Stimulated activated CD4-positive, alpha-beta T cell treated with anti-CD3 and anti-CD28 coated beads, Interleukin-1b, Interleukin-23, amount 100 ng/mL, for 1 hour (primary cell): ENCODE data around the gene HBQ1.
"Not testable (repeated sequence)": the region's sequence is repeated elsewhere in the genome, so short reads cannot be mapped to it uniquely, and the experiment has no call there.

Experiments used
- DNase-seq, 2 donors: peaks; one replicate each; pipeline ENCODE4 v3.0.0-alpha.2; 2020; ENCODE audit warnings: low read depth in 2 of 2

The HBQ1 gene

DNA sequence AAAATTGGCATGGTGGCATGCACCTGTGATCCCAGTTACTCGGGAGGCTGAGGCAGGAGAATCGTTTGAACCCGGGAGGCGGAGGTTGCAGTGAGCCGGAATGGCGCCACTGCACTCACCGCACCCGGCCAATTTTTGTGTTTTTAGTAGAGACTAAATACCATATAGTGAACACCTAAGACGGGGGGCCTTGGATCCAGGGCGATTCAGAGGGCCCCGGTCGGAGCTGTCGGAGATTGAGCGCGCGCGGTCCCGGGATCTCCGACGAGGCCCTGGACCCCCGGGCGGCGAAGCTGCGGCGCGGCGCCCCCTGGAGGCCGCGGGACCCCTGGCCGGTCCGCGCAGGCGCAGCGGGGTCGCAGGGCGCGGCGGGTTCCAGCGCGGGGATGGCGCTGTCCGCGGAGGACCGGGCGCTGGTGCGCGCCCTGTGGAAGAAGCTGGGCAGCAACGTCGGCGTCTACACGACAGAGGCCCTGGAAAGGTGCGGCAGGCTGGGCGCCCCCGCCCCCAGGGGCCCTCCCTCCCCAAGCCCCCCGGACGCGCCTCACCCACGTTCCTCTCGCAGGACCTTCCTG, at the start of gene HBQ1:
Gene HBQ1, plus strand, starts transcription at position 359 of the 575 bp plus-strand sequence. Its CDS starts 28 bp downstream, at position 387.
- DNase-seq = peak in 1 of 2 donors; percentile 32

DNA sequence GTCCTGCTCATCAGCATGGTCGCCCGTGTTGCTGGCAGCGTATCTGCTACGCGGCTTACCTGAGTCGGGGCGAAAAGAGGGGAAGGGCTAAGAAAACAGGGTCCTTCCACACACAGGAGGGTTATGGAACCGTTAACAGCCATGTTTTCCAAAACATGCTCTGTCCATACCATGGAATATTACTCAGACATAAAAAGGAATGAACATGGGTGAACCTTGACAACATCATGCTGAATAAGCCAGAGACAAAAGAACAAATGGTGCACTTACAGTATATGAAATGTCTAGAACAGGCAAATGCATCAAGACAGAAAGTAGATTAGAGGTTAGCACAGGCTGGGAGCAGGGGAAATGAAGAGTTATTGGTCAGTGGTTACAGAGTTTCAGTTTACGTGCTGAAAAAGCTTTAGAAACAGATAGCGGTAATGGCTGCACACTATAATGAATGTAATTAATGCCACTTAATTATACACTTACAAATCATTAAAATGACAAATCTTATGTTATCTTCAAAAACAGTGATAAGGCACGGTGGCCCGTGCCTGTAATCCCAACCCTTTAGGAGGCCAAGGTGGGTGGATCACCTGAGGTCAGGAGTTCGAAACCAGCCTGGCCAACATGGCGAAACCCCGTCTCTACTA, 49.6 kb upstream of the HBQ1 start:
- DNase-seq = no peak

DNA sequence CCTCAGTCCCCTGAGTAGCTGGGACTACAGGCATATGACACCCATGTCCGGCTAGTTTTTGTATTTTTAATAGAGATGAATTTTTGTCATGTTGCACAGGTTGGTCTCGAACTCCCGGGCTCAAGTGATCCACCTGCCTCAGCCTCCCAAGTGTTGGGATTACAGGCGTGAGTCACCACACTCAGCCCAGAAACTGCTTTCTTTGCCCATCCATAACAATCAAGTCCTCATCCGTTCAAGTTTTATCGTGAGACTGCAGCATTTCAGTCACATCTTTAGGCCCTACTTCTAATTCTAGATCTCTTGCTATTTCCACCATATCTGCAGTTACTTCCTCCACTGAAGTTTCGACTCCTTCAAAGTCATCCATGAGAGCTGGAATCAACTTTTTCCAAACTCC, 48.1 kb upstream of the HBQ1 start:
- no peak for DNase-seq

DNA sequence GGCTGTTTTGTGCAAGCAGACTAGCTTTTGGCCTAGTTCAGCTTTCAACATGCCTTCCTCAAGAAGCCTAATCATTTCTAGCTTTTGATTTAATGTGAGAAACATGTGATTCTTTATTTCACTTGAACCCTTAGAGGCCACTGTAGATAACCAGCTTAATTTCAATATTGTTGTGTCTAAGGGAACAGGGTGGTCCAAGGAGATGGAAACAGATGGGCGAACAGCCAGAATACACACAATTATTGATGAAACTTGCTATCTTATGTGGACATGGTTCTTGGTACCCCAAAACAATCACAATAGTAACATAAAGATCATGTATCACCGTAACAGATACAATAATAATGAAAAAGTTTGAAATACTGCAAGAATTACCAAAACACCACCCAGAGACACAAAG, 46.5 kb upstream of the HBQ1 start:
- no peak for DNase-seq

DNA sequence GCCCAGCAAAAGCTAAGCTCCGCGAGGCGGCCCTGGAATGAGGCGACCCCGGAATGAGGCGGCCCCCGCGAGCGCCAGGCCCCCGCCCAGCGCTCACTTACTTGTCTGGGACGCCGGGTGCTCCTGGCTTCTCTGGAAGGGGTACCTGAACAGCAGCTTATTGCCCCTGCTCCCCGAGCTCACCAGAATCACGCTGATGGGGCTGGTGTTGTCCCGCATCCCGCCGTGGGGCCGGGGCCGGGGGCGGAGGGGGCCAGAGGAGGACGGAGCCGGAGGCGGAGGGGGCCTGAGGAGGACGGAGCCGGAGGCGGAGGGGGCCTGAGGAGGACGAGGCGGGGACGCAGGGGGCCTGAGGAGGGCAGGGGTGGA, 42.2 kb upstream of the HBQ1 start:
- DNase-seq = peak in 1 of 2 donors; percentile 15

DNA sequence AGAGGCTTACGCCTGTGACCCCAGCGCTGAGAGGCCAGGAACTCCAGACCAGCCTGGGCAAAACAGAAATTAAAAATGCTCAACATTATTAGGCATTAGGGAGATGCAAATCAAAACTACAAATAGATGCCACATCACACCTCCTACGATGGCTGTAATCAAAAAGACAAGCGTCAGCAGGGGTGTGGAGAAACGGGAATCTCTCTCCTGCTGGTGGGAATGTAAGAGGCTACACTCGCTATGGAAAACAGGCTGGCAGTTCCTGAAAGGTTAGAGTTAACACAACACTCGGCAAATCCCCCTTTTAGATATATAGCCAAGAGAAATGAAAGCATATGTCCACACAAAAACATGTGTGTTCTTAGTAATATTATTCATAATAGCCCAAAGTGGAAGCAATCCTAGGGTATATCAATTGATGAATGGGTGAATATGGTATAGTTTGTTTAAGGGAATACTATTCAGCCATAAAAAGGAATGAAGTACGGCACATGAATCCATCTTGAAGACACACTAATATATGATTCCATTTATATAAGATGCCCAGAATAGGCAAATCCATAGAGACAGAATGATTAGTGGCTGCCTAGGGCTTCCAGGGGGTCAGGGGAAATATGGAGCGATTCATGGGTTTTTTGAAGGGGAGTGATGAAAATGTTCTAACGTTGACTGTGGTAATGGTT, 39.9 kb upstream of the HBQ1 start:
- DNase-seq = no peak

DNA sequence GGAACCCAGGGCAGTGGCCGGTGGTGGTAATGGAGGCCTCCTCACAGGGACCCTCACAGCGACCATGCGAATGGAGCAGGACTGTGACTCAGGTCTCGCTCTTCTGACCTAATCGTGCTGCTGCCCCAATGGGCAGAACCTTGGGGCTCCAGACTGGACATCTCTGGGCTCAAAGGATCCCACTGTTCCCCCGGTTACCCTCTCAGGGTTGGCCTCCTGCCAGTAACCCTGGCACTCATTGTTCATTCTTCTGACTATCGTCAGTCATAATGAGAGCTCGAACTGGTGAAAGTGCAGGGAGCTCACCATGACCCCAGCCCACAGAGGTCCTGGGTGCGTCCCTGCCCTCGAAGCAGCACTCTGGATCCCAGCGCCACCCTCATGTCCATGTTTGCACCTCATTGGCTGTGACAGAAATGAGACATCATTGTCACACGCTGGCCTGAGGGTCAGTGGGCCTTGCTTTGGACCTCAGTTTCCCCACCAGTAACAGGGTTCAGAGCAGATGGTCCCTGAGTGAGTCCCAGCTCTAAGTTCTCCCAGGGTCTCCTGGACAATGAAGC, 37.8 kb upstream of the HBQ1 start:
- no peak for DNase-seq

DNA sequence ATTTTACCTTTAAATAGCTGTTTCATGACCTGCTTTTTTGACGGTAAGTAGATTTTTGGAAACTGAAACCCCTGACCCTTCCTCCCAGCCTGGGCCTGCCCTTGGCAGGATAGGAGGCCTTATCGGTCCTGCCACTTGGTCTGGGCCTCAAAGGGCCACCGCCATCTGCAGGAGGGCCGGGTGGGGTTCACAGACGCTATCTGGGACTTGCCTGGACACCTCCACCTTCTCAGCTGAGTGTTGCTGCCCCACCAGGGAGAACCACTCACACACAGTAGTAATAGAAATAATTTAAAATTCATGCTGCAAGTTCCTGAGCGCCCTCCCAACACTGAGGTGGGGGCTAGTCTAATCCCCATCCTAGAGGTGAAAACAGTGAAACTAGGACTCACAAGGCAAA, 37.2 kb upstream of the HBQ1 start:
- DNase-seq = no peak

DNA sequence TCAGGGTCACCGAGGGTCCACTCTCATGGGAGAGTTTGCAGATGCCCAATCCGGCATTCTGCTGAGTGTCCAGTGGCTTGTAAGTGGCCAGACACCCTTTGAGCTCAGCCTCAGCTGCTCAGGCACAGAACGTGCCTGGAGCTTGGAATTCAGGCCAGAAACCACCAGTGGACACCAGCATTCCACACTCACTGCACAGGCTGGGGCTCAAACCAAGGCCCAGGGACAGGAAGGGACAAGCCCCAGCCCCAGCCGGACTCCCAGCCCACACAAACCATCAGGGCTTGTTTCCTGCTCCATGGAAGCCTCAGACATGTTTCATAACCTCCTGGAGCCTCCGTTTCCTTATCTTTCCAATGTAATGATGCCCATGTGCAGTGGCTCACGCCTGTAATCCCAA, 36.8 kb upstream of the HBQ1 start:
- DNase-seq = no peak

DNA sequence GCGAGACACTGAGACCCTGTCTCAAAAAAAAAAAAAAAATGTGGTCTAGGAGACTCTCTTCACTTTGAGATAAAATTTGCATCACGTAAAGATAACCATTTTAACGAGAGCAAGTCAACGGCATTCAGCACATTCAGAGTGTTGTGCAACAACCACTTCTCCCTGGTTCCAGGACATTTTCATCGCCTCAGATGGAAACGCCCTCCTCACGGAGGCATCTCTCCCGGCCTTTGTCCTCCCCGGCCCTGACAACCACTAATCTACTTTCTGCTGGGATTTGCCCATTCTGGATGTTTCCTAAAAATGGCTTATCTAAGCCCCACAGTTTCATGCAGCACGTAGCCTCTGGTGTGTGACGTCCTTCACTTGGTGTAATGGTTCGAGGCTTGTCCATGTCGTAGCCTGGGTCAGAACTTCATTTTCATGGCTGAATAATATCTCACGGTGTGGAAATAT, 35.4 kb upstream of the HBQ1 start:
- DNase-seq = no peak

DNA sequence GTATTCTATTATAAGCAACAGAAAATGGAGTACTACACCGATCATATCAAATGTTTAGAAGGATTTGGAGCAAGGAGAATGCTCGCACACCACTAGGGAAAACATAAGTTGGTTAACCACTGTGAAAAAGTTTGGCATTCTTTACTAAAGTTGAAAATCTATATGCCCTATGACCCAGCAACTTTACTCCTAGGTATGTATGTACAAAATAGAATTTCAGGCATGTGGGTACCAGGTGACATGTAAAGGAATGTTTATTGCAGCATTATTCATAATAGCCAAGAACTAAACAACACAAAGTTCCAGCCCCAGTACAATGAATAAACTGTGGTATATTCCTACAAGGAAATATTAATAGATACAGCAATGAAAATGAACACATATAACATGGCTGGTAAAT, 33.6 kb upstream of the HBQ1 start:
- DNase-seq = no peak

DNA sequence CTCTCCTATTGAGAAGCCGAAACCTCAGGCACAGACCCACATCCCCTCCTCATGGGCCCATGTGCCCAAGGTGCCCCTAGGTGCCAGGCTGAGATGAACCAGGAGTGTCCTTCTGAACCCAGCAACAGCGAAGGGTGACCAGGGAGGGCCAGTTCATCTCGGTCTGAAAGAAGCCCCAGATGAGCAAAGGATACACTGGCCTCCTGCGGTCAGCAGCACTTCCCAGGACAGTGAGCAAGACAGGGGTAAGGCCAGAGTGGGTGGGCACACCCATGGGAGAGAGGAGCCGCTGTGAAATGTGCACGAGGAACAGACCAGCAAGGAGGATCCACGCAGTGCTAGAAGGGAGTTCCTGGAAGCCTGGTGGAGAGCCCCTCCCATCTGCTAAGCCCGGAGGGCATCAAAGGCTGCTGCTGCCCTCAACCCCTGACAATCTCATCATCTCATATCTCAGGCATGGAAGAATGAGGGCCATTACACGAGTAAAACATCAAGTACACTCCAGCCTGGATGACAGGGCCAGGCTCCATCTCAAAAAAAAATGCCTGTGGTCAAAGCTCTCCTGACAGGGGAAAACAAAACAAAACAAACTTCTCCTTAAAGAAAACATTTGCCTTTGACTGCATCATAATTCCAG, 31.1 kb upstream of the HBQ1 start:
- no peak for DNase-seq

DNA sequence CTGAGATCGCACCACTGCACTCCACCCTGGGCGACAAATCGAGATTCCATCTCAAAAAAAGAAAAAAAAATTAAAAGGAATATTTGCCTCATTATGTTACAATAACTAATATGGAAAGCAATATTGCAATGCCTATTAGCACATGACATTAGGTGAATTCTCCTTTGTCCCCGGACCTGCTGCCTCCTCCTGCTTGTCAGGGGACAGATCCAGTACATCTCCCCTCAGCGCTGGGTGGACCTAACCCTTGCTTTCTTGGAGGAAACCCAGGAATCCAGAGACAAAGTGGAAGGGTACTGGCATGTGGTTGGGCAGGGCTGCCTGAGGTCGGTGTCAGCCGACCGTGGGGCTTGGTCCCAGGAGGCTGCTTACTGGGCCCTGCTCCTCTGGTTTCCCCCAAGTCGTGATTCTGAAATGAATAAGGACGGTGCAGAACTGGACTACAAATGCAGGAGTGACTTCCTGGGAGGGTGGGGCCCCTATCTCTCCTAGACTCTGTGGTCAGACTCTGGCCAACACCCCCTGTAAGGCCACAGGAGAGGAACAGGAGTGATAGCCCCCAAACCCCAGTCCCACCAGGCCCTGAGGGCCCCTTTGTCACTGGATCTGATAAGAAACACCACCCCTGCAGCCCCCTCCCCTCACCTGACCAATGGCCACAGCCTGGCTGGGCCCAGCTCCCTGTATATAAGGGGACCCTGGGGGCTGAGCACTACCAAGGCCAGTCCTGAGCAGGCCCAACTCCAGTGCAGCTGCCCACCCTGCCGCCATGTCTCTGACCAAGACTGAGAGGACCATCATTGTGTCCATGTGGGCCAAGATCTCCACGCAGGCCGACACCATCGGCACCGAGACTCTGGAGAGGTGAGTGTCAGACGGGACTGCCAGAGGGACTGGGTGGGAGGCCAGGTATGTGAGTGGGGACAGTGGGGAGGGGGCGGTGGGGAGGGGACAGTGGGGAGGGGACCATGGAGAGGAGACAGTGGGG, 27.8 kb upstream of the HBQ1 start, which contains the start of gene HBZ:
Gene HBZ, plus strand, starts transcription at position 504 of the 988 bp plus-strand sequence. Its CDS starts 266 bp downstream, at position 770.
- DNase-seq = no peak

DNA sequence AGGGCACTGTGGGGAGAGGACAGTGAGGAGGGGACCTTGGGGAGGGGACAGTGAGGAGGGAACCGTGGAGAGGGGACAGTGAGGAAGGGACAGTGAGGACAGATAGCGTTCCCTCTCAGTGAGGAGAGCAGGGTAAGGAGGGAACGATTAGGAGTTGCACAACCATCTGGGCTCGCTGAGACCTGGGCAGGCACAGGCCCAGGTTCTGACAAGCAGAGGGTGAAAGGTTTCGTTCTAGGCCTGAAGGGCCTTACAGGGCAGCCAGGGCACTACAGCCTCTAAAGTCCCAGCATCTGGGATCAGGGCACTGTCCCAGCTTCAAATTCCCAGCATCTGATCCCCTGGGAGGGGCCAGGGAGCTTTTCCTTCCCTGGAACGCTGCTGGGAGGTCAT, 27.1 kb upstream of the HBQ1 start:
- not testable (repeated sequence) for DNase-seq

DNA sequence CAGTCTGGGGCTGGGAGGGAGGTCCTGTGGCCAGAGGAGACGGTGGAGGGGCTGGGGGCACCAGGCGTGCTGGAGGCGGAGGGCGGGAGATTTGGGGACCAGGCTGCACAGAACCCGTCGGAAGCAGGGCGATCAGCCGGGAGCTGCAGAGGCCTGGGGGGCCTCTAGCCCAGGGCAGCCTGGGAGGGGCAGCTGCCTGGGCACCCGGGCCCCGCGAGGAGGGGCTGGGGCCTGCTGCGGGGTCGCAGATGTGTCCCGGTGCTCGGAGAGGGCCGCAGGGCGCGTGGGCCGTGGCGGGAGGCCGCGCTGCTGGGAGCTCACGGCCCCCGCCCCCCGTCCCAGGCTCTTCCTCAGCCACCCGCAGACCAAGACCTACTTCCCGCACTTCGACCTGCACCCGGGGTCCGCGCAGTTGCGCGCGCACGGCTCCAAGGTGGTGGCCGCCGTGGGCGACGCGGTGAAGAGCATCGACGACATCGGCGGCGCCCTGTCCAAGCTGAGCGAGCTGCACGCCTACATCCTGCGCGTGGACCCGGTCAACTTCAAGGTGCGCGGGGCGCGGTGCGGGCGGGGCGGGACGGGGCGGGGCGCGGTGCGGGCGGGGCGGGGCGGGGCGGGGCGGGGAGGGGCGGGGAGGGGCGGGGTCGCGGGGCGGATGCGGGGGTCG, 26.6 kb upstream of the HBQ1 start:
- not testable (repeated sequence) for DNase-seq

DNA sequence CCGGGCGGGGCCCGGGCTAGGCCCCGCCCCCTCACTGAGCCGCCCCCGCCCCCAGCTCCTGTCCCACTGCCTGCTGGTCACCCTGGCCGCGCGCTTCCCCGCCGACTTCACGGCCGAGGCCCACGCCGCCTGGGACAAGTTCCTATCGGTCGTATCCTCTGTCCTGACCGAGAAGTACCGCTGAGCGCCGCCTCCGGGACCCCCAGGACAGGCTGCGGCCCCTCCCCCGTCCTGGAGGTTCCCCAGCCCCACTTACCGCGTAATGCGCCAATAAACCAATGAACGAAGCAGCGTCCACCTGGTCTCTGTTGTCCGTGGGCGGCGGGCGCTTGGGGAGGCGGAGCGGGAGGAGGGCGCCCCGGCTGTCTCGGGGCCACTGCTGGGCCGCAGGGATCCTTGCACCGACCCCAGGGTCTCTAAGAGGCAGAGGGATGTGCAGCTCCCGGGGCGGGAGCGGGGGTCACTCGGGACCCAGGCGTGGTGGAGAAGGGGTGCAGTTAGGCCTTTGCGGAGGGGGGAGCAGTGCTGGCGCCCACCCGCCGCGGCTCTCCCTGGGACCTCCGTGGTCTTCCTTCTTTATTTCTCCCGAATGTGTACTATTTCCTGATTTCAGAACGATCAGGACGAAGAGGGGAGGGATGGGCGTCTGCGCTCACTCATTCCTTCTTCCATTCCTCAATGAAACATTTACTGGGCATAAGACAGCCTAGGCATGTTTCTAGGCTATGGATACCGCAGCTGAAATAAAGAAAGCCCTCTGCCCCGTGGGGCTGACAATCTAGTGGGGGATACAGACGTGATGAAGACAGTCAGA, 25.8 kb upstream of the HBQ1 start:
- no peak for DNase-seq

DNA sequence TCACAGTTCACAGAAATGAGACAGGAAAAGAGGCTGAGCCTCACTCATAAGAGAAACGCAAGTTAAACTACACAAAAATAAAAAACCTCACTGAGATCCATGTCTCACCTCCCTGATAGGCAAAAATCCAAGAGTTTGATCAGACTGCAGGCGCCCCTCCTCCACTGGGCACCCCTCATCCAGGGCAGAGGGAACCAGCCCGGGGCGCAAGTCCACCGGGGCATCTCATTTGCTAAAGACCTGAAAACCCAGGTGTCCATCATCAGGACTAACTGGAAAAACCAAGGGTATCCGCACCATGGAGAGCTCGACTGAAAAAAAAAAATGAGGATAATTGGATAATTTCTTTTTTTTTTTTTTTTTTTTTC, 25.2 kb upstream of the HBQ1 start:
- no peak for DNase-seq

DNA sequence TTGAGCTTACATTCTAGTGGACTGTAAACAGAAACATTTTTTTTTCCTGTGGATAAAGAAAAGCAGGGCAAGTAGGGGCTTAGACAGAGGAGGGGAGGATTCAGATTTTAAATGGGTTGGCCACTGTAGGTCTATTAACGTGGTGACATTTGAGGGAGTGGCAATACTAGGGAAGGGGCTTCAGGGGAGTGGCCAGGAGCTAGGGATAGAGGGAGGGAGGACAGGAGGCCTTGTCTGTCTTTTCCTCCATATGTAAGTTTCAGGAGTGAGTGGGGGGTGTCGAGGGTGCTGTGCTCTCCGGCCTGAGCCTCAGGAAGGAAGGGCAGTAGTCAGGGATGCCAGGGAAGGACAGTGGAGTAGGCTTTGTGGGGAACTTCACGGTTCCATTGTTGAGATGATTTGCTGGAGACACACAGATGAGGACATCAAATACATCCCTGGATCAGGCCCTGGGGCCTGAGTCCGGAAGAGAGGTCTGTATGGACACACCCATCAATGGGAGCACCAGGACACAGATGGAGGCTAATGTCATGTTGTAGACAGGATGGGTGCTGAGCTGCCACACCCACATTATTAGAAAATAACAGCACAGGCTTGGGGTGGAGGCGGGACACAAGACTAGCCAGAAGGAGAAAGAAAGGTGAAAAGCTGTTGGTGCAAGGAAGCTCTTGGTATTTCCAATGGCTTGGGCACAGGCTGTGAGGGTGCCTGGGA, 21.0 kb upstream of the HBQ1 start:
- DNase-seq = no peak

DNA sequence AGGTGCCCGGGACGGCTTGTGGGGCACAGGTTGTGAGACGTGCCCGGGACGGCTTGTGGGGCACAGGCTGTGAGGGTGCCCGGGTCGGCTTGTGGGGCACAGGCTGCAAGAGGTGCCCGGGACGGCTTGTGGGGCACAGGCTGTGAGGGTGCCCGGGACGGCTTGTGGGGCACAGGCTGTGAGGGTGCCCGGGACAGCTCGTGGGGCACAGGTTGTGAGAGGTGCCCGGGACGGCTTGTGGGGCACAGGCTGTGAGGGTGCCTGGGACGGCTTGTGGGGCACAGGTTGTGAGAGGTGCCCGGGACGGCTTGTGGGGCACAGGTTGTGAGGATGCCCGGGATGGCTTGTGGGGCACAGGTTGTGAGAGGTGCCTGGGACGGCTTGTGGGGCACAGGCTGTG, 20.0 kb upstream of the HBQ1 start:
- not testable (repeated sequence) for DNase-seq
